Gastrocnemius medialis (tissue), 4 donors: ENCODE measurements around the gene IL20. TPM values are rescaled to one million over a fixed set of nuclear protein-coding genes. Genes with fewer than 3 reads are reported as not detected.
A peak's percentile ranks its signal among the peaks of the same experiment; 100 is the strongest.

Source experiments
- ATAC-seq, 2 donors: fragments of 150-250 bp; one replicate each; pipeline ENCODE4 v1.9.1; 2016
- DNase-seq, 2 donors: peaks; one replicate each; pipeline ENCODE4 v3.0.0-alpha.2; 2019
- H3K27ac ChIP-seq, 4 donors: fragments of 200-600 bp; sonication (generic); 1 replicate in 1 of 4; 2 replicates in 3 of 4; pipeline ENCODE4 v1.5.1; 2016 to 2018; ENCODE audit warnings: mild to moderate bottlenecking in 2 of 4, moderate library complexity in 1 of 4
- H3K27me3 ChIP-seq, 3 donors: fragments of 200-600 bp; sonication (generic) in 2 of 3; 1 replicate in 1 of 3; 2 replicates in 2 of 3; pipeline versions ENCODE4 v1.5.1 to v1.6.0; 2016 to 2019; ENCODE audit warnings: mild to moderate bottlenecking in 1 of 3, moderate library complexity in 1 of 3
- H3K36me3 ChIP-seq, 2 donors: fragments of 200-600 bp; sonication (generic) in 1 of 2; one replicate each; pipeline ENCODE4 v1.5.1; 2017 to 2018
- H3K4me1 ChIP-seq, 2 donors: fragments of 200-600 bp; sonication (generic) in 1 of 2; one replicate each; pipeline ENCODE4 v1.5.1; 2016 to 2017; ENCODE audit warnings: mild to moderate bottlenecking in 2 of 2
- H3K4me3 ChIP-seq, 4 donors: fragments of 200-600 bp; sonication (generic) in 3 of 4; 1 replicate in 1 of 4; 2 replicates in 3 of 4; pipeline ENCODE4 v1.5.1; 2016 to 2019; ENCODE audit warnings: mild to moderate bottlenecking in 2 of 4
- H3K9me3 ChIP-seq, 3 donors: fragments of 200-600 bp; sonication (generic) in 2 of 3; 1 replicate in 1 of 3; 2 replicates in 2 of 3; pipeline ENCODE4 v1.5.1; 2016 to 2019
- POLR2A ChIP-seq, 2 donors: fragments of 450-650 bp; IDR thresholded peaks; one replicate each; pipeline ENCODE4 v1.6.1; 2017; ENCODE audit warnings: antibody characterized with exemption in 2 of 2, mild to moderate bottlenecking in 2 of 2, moderate library complexity in 2 of 2
- in situ Hi-C, 4 donors: fragments of 200-750 bp; cut with MboI; loops; one replicate each; pipeline versions ENCODE4 v1.15.0 to v1.8.0; 2017; ENCODE audit warnings: low sequenced_read_pairs in 4 of 4
- intact Hi-C: fragments of 100-400 bp; cut with DNase I; formaldehyde crosslinking; loops from one replicate; pipeline ENCODE4 v1.15.1; 2023; ENCODE audit warnings: low total_unique reads
- total RNA-seq, 4 donors: library from RNA; depleted of rRNA; stranded (reverse); fragments of >200 nt; gene quantifications; one replicate each; pipeline versions ENCODE4 v1.1.0 to v1.2.3, GENCODE V29; 2016
- TF ChIP-seq, protein P1 (sequence below), 5 experiments: fragments of 450-650 bp in 3 of 5; fragments of 200-600 bp in 2 of 5; sonication (generic) in 2 of 5; IDR thresholded peaks in 4 of 5; conservative IDR thresholded peaks in 1 of 5; 1 replicate in 4 of 5; 2 replicates in 1 of 5; pipeline ENCODE4 v1.5.1; 2016 to 2019; ENCODE audit warnings: antibody characterized with exemption in 5 of 5, mild to moderate bottlenecking in 3 of 5, moderate library complexity in 3 of 5

The IL20 gene
- total RNA-seq, 4 donors from 2014 or later: not detected

DNA sequence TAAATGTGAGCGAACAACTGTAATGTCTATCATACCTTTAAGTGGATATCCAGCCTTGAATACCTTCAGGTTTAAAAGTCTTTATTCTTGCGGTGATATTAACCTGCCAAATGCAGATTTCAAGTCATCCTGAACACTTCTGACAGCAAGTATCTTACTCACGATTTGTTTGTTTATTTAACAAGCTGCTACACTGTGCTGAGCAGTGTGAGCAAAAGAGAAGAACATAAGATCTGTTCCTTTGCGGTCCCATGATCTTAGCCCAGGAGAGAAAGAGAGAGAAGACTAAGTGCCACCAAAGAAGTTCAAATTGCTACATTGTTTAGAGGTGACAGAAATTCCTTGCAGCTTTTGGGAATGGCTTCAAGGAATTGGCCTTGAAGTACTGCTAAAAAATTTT, 22.3 kb downstream of the IL20 start:
- Histone ChIP-seq H3K4me1 (peaks cover 9 to 15% of the 10 kb centered on the region in 2 donors), H3K36me3 (no peaks in the 10 kb centered on the region), H3K9me3 (no peaks in the 10 kb centered on the region), H3K27me3 (no peaks in the 10 kb centered on the region), H3K4me3 (no peak overlapping the region), H3K27ac (no peak overlapping the region)
- intact Hi-C loops (no loop called here), in situ Hi-C loops (no loop called here)
- TF ChIP-seq, protein P1, sequence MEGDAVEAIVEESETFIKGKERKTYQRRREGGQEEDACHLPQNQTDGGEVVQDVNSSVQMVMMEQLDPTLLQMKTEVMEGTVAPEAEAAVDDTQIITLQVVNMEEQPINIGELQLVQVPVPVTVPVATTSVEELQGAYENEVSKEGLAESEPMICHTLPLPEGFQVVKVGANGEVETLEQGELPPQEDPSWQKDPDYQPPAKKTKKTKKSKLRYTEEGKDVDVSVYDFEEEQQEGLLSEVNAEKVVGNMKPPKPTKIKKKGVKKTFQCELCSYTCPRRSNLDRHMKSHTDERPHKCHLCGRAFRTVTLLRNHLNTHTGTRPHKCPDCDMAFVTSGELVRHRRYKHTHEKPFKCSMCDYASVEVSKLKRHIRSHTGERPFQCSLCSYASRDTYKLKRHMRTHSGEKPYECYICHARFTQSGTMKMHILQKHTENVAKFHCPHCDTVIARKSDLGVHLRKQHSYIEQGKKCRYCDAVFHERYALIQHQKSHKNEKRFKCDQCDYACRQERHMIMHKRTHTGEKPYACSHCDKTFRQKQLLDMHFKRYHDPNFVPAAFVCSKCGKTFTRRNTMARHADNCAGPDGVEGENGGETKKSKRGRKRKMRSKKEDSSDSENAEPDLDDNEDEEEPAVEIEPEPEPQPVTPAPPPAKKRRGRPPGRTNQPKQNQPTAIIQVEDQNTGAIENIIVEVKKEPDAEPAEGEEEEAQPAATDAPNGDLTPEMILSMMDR (IDR thresholded peaks at IDR 0.05 in 4 of 5, conservative IDR thresholded peaks at IDR 0.05 in 1 of 5): no peak
- TF ChIP-seq POLR2A (IDR thresholded peaks at IDR 0.05): no peak
- DNase-seq (no peak), ATAC-seq (no peak)

DNA sequence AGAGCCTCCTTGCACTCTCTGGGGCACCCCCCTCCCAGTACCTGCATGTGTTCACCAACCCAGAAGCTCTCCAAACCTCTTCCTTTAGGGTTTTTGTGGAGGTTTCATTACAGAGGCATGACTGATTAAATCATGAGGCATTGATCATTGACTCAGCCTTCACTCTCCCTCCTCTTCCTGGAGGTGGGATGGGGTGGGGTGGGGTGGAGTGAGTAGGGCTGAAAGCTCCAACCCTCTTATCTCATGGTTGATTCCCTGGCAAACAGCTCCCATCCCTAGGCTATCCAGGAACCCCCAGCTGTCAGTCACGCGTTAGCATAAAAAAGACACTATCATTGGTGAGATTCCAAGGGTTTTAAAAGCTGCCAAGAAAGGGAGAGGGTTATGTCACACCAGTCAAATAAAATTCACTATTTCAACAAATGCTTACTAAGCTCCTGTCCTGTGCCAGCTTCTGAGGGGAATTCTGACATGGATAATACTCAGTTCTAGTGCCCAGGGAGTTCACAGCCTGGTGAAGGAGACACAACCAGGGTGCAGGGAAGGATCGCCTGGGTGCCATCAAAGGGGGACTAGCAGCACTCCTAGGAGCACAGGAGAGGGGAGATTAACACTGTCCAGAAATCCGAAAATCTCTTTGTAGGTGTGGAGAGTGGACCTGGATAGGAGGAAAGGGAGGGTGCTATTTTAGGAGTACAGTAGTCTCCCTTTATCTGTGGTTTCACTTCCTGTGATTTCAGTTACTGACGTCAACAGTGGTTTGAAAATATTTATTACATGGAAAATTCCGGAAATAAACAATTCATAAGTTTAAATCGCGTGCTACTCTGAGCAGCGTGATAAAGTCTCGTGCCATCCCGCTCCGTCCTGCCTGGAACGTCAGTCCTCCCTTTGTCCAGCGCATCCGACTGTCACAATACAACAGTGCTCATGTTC, 25.0 kb downstream of the IL20 start:
- H3K27me3 ChIP-seq: no peaks in the 10 kb centered on the region
- DNase-seq (no peak), ATAC-seq (peak in 1 of 2 donors; percentile 34)
- no peak for TF ChIP-seq POLR2A (IDR thresholded peaks at IDR 0.05)
- TF ChIP-seq, protein P1 (IDR thresholded peaks at IDR 0.05 in 4 of 5, conservative IDR thresholded peaks at IDR 0.05 in 1 of 5): no peak
- no peaks in the 10 kb centered on the region for H3K36me3 ChIP-seq
- no peaks in the 10 kb centered on the region for H3K9me3 ChIP-seq
- no peak overlapping the region for H3K27ac ChIP-seq
- H3K4me1 ChIP-seq: peaks cover 17 to 25% of the 10 kb centered on the region in 2 donors
- intact Hi-C loops (loop anchor here (5.0 kb wide), 3 partner anchors 162 to 228 kb away; partner anchors contain the start of genes PFKFB2 and YOD1), in situ Hi-C loops (no loop called here)
- H3K4me3 ChIP-seq: peak overlapping the region in 1 of 4 donors; percentile 27

GRCh38 chr1:206891412-206891811, 26.0 kb downstream of the IL20 start:
- in situ Hi-C loops (no loop called here), intact Hi-C loops (loop anchor here (5.0 kb wide), 3 partner anchors 161 to 229 kb away; partner anchors contain the start of genes PFKFB2 and YOD1)
- Histone ChIP-seq H3K4me1 (peaks cover 17 to 30% of the 10 kb centered on the region in 2 donors), H3K27me3 (no peaks in the 10 kb centered on the region), H3K9me3 (no peaks in the 10 kb centered on the region), H3K4me3 (peak overlapping the region in 1 of 4 donors; percentile 27), H3K27ac (no peak overlapping the region), H3K36me3 (no peaks in the 10 kb centered on the region)
- ATAC-seq (no peak), DNase-seq (no peak)
- TF ChIP-seq, protein P1 (IDR thresholded peaks at IDR 0.05 in 4 of 5, conservative IDR thresholded peaks at IDR 0.05 in 1 of 5): no peak
- no peak for TF ChIP-seq POLR2A (IDR thresholded peaks at IDR 0.05)

DNA sequence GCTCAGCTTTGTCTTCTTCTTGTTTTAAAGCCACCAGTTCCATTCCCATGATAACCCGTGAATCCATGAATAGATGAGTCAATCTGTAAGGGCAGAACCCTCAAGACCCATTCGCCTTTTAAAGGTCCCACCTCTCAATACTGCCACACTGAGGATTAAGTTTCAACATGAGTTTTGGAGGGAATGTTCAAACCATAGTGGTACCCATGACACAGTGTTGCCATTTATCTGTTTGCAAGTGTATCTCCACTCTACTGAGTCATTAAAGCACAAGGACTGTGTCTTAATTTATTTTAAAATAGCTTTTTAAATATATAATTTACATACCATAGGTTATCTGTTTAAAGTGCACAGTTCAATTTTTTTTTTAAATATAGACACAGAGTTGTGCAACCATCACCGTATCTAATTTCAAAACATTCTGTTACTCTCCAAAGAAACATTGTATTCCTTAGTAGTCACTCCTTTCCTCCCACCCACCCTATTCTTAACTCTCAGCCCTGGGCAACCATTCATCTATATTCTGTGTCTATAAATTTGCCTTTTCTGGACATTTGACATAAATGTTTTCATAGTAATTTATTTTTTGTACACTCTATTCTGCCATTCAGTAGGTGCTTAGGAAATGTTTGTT, 27.0 kb downstream of the IL20 start:
- Histone ChIP-seq H3K27ac (peak overlapping the region; percentile 42 to 78 (median 50)), H3K27me3 (no peaks in the 10 kb centered on the region), H3K4me1 (peaks cover 17 to 32% of the 10 kb centered on the region in 2 donors), H3K4me3 (no peak overlapping the region), H3K36me3 (no peaks in the 10 kb centered on the region), H3K9me3 (no peaks in the 10 kb centered on the region)
- in situ Hi-C loops: no loop called here
- ATAC-seq (peak; percentile 69 to 77), DNase-seq (no peak)
- intact Hi-C loops: loop anchor here (2.0 to 5.0 kb wide), 4 partner anchors 16 to 230 kb away; partner anchors contain the start of genes PFKFB2 and YOD1
- no peak for TF ChIP-seq POLR2A (IDR thresholded peaks at IDR 0.05)
- TF ChIP-seq, protein P1 (IDR thresholded peaks at IDR 0.05 in 4 of 5, conservative IDR thresholded peaks at IDR 0.05 in 1 of 5): no peak
